SK-N-SH (cell line): ENCODE data around the gene CKMT2.

Source experiments
- CTCF ChIP-seq: fragments of 200-600 bp; sonication (generic); IDR thresholded peaks from 2 replicates; pipeline ENCODE4 v1.6.1; 2017; ENCODE audit warnings: antibody characterized with exemption, mild to moderate bottlenecking, moderate library complexity
- EP300 ChIP-seq, 2 experiments: IDR thresholded peaks; 2 replicates each; pipeline versions ENCODE4 v1.4.0 to v1.6.1; 2012; ENCODE audit warnings: borderline replicate concordance in 1 of 2, low read depth in 1 of 2, low read length in 1 of 2
- FOXM1 ChIP-seq: IDR thresholded peaks from 2 replicates; pipeline ENCODE4 v1.4.0; 2012; ENCODE audit warnings: low read depth, mild to moderate bottlenecking
- GABPA ChIP-seq: IDR thresholded peaks from 2 replicates; pipeline ENCODE4 v1.4.0; 2012; ENCODE audit warnings: low read depth, mild to moderate bottlenecking
- GATA2 ChIP-seq: sonication (generic); formaldehyde crosslinking; IDR thresholded peaks from 2 replicates; pipeline ENCODE4 v1.5.0; 2020; ENCODE audit warnings: mild to moderate bottlenecking, missing genetic modification reagents
- IRF3 ChIP-seq: fragments of 150-350 bp; IDR thresholded peaks from 2 replicates; pipeline ENCODE4 v1.6.1; 2016; ENCODE audit warnings: mild to moderate bottlenecking, low read depth, low read length
- NFIC ChIP-seq: IDR thresholded peaks from 2 replicates; pipeline ENCODE4 v1.4.0; 2012; ENCODE audit warnings: borderline replicate concordance
- NRF1 ChIP-seq: IDR thresholded peaks from 2 replicates; pipeline ENCODE4 v1.6.1; 2012; ENCODE audit warnings: low read depth, mild to moderate bottlenecking, low read length
- POLR2AphosphoS5 ChIP-seq: IDR thresholded peaks from 2 replicates; pipeline ENCODE4 v1.6.1; 2012; ENCODE audit warnings: low read depth, low read length
- RFX5 ChIP-seq: IDR thresholded peaks from 2 replicates; pipeline ENCODE4 v1.6.1; 2012; ENCODE audit warnings: mild to moderate bottlenecking, improper control_type of control experiment, low read length
- SIN3A ChIP-seq: IDR thresholded peaks from 2 replicates; pipeline ENCODE4 v1.6.1; 2012; ENCODE audit warnings: low read depth, mild to moderate bottlenecking, low read length, moderate library complexity, borderline replicate concordance
- SMC3 ChIP-seq: IDR thresholded peaks from 2 replicates; pipeline ENCODE4 v1.6.1; 2012; ENCODE audit warnings: low read depth, low read length, improper control_type of control experiment
- USF1 ChIP-seq: IDR thresholded peaks from 2 replicates; pipeline ENCODE4 v1.4.0; 2012; ENCODE audit warnings: low read depth, borderline replicate concordance

- no peak for TF ChIP-seq CTCF
- TF ChIP-seq NRF1 = no peak
- TF ChIP-seq FOXM1 = no peak
- no peak for TF ChIP-seq POLR2AphosphoS5
- TF ChIP-seq SIN3A = no peak
- no peak for TF ChIP-seq GATA2 (CRISPR knock-in tag)
- TF ChIP-seq GABPA = no peak
- TF ChIP-seq IRF3 = no peak
- no peak for TF ChIP-seq USF1
- TF ChIP-seq RFX5 = no peak
- no peak for TF ChIP-seq NFIC
- TF ChIP-seq EP300 (IDR thresholded peaks at IDR 0.05; ENCODE audit: borderline replicate concordance in 1 of 2, low read depth in 1 of 2, low read length in 1 of 2) = no peak
- no peak for TF ChIP-seq SMC3
Measured at GRCh38 chr5:81233080-81233634, at the start of gene CKMT2.
